ENCODE measurements around the gene NXN.
"Not testable (repeated sequence)": the region's sequence is repeated elsewhere in the genome, so short reads cannot be mapped to it uniquely, and the experiment has no call there.

The NXN gene

GRCh38 chr17:753418-753817 lies 226.2 kb downstream of the NXN start:
- no peak for DNase-seq

GRCh38 chr17:752620-753219 lies 226.9 kb downstream of the NXN start:
- DNase-seq: peak in 1 of 2 experiments; percentile 36

DNA sequence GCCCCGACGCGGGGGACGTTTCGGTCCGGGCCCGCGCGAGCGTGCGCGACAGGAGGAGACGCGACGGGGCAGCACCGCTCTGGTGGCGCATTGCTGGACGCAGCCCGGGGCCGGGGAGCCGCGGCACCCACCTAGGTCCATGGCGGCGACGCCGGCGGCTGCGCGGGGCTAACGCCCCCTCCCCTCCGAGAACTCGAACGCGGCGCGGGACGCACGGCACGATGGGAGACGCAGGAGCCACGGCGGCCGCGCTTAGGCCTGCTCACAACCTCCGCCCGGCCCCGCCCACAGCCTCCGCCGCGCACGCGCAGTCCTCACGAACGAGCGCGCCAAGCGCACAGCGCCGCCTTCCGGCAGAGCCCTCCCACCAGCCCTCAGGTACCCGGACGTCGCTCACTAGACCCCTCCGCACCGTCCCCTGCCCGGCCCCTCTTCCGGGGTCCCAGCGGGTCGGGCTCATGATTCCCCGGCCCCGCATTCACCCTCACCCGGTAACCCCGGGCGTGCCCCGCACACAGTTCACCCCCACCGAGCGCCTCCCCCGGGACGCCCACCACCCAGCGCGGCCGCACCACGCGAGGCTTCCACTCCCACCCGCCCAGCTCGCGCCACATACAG lies 227.5 kb downstream of the NXN start, which contains the start of gene GEMIN4:
Gene GEMIN4, minus strand, starts transcription at position 263 of the 618 bp plus-strand sequence. Its CDS starts 122 bp downstream, at position 141.
- DNase-seq: peak; percentile 77 to 88

DNA sequence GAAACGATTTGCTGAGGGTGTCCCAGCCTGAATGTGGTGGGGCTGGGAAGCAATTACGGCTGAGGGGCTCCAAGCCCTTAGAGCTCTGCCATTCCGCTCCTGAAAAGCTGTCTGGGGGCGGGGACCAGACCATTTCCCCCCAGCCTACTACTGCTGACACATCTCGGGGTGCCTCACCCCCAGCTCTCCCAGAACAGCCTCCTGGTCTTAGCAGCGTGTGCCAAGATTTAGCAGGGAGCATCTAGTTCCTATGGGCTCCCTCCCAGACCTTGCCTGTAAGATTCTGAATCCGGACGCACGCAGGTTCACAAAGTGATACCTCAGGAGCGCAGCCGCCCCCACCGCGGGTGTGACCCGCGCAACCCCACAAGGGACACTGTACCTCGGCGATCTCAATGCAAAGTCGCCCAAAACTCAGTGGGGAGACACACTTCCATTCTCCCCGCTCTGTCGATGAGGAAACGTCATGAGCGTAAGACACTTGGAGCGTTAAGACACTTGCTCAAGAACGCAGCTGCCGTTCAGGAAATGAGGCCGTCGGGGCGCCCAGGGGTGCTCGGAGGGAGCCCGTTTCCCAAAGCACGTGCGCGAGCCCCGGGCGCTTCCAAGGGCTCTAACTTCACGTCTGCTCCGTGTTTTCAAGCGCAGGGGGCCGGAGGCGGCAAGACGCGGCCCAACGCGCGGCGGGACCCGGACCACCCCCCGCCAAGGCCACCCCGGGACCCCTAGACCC lies 228.1 kb downstream of the NXN start:
- peak in 1 of 2 experiments; percentile 44 for DNase-seq

DNA sequence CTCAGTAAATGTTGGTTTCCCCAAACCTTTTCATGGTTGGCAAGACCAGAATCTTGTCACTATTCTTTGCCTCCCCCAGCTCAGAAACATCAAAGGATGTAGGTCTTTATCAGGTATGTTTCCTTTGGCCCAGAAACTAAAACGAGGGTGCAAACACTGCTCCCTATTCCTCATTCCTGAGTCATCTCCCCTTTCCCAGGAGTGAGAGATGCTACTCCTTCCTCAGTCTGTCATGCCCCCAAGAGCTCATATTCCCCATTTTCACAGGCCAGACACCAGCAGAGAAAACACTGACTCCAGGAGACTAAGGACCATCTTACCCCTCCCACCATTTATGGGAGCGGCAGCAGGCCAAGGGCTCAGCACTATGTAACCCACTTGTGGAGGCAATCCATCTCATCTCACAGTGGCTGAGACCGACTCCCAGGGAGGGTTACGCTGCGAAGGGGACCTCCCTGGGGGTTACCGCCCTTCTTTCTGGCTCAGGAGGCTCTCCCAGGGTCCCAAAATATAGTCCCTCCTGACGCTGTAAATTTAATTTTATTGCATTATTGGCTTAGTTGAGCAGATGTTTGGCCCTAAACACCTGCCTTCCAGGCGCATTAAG lies 229.0 kb downstream of the NXN start:
- no peak for DNase-seq

GRCh38 chr17:749359-749758 lies 230.2 kb downstream of the NXN start:
- DNase-seq: not testable (repeated sequence)
